ENCODE results near the gene MAGEB10. TPM values are rescaled to one million over a fixed set of nuclear protein-coding genes. Genes with fewer than 3 reads are reported as not detected.
A peak's percentile ranks its signal among the peaks of the same experiment; 100 is the strongest.
"Not testable (repeated sequence)": the region's sequence is repeated elsewhere in the genome, so short reads cannot be mapped to it uniquely, and the experiment has no call there.

MAGEB10 gene
- total RNA-seq, 6 donors from 2014 or later: not detected

GRCh38 chrX:27797575-27797974 is 10.2 kb upstream of the MAGEB10 start:
- ATAC-seq (ENCODE audit: low FRiP score in 2 of 2): no peak
- H3K36me3 ChIP-seq: no peaks in the 10 kb centered on the region

DNA sequence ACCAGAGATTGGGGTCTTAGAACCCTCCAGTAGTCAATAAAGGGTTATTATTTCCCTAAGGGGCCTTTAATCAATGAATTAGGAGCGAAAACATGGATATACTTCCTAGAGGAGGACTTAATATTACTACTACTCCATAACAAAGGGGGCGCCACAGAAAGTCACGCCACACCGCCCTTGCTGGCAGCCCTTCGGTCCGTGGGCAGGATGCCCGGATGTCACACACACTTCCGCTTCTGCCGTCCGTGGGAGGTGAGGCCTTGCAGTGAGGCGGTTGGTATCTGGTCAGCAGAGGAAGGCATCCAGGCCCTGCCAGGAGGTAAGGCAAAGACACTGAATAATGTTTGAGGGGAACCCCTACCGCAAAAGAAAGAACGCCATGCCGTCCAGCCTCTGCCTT is 436 bp downstream of the MAGEB10 start:
- peak in 1 of 2 donors; percentile 12 for DNase-seq
- TF ChIP-seq POLR2A (IDR thresholded peaks at IDR 0.05) (no peak), EP300 (IDR thresholded peaks at IDR 0.05) (no peak), POLR2AphosphoS5 (IDR thresholded peaks at IDR 0.05) (no peak), CTCF (IDR thresholded peaks at IDR 0.05) (no peak)
- WGBS, 2 donors: 93 to 94% methylated on average over 10 to 14 of the region's 14 CpGs
- Histone ChIP-seq H3K9me3 (no peaks in the 10 kb centered on the region), H3K27ac (no peak overlapping the region), H3K4me1 (no peaks in the 10 kb centered on the region), H3K36me3 (no peaks in the 10 kb centered on the region), H3K4me3 (no peak overlapping the region), H3K27me3 (no peaks in the 10 kb centered on the region)
- ATAC-seq (ENCODE audit: low FRiP score in 2 of 2): no peak

More at GRCh38 chrX:27797575-27797974, 10.2 kb upstream of the MAGEB10 start:
- no peak overlapping the region for H3K27ac ChIP-seq
- no peak overlapping the region for H3K4me3 ChIP-seq
- no peak for TF ChIP-seq POLR2A (IDR thresholded peaks at IDR 0.05)
- TF ChIP-seq EP300 (IDR thresholded peaks at IDR 0.05): no peak
- no peak for TF ChIP-seq POLR2AphosphoS5 (IDR thresholded peaks at IDR 0.05)
- no peak for TF ChIP-seq CTCF (IDR thresholded peaks at IDR 0.05)
- no peaks in the 10 kb centered on the region for H3K4me1 ChIP-seq
- DNase-seq: no peak
- no peaks in the 10 kb centered on the region for H3K27me3 ChIP-seq
- no peaks in the 10 kb centered on the region for H3K9me3 ChIP-seq
- 15 to 24% methylated on average over 1 of the region's 1 CpG for WGBS, 2 donors

DNA sequence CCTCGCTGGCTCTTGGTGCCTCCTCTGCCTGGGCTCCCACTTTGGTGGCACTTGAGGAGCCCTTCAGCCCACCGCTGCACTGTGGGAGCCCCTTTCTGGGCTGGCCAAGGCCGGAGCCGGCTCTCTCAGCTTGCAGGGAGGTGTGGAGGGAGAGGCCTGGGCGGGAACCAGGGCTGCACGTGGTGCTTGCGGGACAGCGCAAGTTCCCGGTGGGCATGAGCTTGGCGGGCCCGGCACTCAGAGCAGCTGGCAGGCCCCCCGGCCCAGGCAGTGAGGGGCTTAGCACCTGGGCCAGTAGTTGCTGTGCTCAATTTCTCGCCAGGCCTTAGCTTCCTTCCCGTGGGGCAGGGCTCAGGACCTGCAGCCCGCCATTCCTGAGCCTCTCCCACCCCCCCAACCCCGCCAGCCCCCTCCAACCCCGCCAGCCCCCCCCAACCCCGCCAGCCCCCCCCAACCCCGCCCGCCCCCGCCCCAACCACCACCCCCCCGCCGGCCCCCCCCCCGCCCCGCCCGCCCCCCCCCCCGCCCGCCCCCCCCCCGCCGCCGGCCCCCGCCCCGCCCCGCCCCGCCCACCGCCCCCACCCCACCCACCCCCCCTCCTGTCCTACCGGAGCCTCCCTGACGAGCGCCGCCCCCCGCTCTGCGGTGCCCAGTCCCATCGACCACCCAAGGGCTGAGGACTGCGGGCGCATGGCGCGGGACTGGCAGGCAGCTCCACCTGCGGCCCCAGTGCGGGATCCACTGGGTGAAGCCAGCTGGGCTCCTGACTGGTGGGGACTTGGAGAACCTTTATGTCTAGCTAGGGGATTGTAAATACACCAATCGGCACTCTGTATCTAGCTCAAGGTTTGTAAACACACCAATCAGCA is 1.4 kb downstream of the MAGEB10 start:
- not testable (repeated sequence) for ATAC-seq (ENCODE audit: low FRiP score in 2 of 2); H3K9me3 ChIP-seq; H3K27me3 ChIP-seq; H3K4me3 ChIP-seq; H3K4me1 ChIP-seq; H3K36me3 ChIP-seq; H3K27ac ChIP-seq
- WGBS, 2 donors: 93% methylated on average over 15 of the region's 50 CpGs; no CpG with 5 or more reads in 1 of the 2 donors
- DNase-seq: peak in 1 of 2 donors; percentile 36

- Histone ChIP-seq H3K4me3 (no peak overlapping the region), H3K36me3 (no peaks in the 10 kb centered on the region), H3K27me3 (no peaks in the 10 kb centered on the region), H3K27ac (no peak overlapping the region), H3K9me3 (no peaks in the 10 kb centered on the region), H3K4me1 (no peaks in the 10 kb centered on the region)
- TF ChIP-seq POLR2AphosphoS5 (IDR thresholded peaks at IDR 0.05) (no peak), EP300 (IDR thresholded peaks at IDR 0.05) (no peak), CTCF (IDR thresholded peaks at IDR 0.05) (no peak)
- ATAC-seq (ENCODE audit: low FRiP score in 2 of 2) (no peak), DNase-seq (no peak)
Observed at GRCh38 chrX:27815209-27815608, 7.4 kb downstream of the MAGEB10 start.

DNA sequence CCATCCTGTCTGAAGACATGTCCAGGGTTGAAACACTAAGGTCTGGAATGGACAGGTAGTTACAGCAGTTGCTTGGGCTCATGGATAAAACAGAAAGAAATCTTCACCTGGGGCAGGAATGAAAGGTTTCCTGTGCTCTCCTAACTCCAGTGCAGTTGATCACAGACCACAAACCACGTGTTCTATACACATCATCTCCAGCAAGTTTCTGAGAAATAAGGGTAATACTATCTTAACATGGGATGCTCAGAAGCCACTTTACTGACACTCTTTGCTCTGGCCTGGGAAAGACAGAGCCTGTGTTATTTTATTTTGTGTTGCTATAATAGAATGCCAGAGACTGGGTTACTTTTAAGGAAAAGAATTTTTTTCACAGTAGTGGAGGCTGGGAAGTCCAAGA is 16.0 kb downstream of the MAGEB10 start:
- no peak overlapping the region for H3K27ac ChIP-seq
- H3K36me3 ChIP-seq: no peaks in the 10 kb centered on the region
- no peaks in the 10 kb centered on the region for H3K9me3 ChIP-seq
- DNase-seq (no peak), ATAC-seq (ENCODE audit: low FRiP score in 2 of 2) (no peak)
- H3K27me3 ChIP-seq: no peaks in the 10 kb centered on the region
- H3K4me3 ChIP-seq: no peak overlapping the region
- WGBS, 2 donors: 17 to 60% methylated on average over 1 of the region's 1 CpG
- no peaks in the 10 kb centered on the region for H3K4me1 ChIP-seq
- TF ChIP-seq EP300 (IDR thresholded peaks at IDR 0.05): no peak
- no peak for TF ChIP-seq POLR2A (IDR thresholded peaks at IDR 0.05)
- no peak for TF ChIP-seq POLR2AphosphoS5 (IDR thresholded peaks at IDR 0.05)
- TF ChIP-seq CTCF (IDR thresholded peaks at IDR 0.05): no peak
